ENCODE data around the gene ACTL9.
A peak's percentile ranks its signal among the peaks of the same experiment; 100 is the strongest.

The ACTL9 gene

GRCh38 chr19:8684001-8684902 is 14.3 kb downstream of the ACTL9 start:
- no peak for DNase-seq (ENCODE audit: low spot score)

- DNase-seq (ENCODE audit: low spot score): no peak
Measured at GRCh38 chr19:8682931-8683330, 15.7 kb downstream of the ACTL9 start.

GRCh38 chr19:8682472-8682871 is 16.1 kb downstream of the ACTL9 start:
- no peak for DNase-seq (ENCODE audit: low spot score)

GRCh38 chr19:8681345-8682029 is 17.1 kb downstream of the ACTL9 start:
- DNase-seq (ENCODE audit: low spot score): no peak

- no peak for DNase-seq (ENCODE audit: low spot score)
Measured at GRCh38 chr19:8680676-8681344, 17.8 kb downstream of the ACTL9 start.

GRCh38 chr19:8678244-8678807 is 20.3 kb downstream of the ACTL9 start:
- DNase-seq (ENCODE audit: low spot score): no peak

GRCh38 chr19:8675066-8675465 is 23.5 kb downstream of the ACTL9 start:
- DNase-seq (ENCODE audit: low spot score): no peak

GRCh38 chr19:8673276-8673891 is 25.2 kb downstream of the ACTL9 start:
- DNase-seq (ENCODE audit: low spot score): no peak

- no peak for DNase-seq (ENCODE audit: low spot score)
Measured at GRCh38 chr19:8666814-8667405, 31.7 kb downstream of the ACTL9 start.

GRCh38 chr19:8665468-8666213 is 33.0 kb downstream of the ACTL9 start:
- no peak for DNase-seq (ENCODE audit: low spot score)

GRCh38 chr19:8664671-8665057 is 33.9 kb downstream of the ACTL9 start:
- DNase-seq (ENCODE audit: low spot score): no peak

- peak; percentile 9 for DNase-seq (ENCODE audit: low spot score)
Measured at GRCh38 chr19:8663920-8664670, 34.5 kb downstream of the ACTL9 start.

GRCh38 chr19:8662263-8662662 is 36.3 kb downstream of the ACTL9 start:
- no peak for DNase-seq (ENCODE audit: low spot score)

- no peak for DNase-seq (ENCODE audit: low spot score)
Measured at GRCh38 chr19:8659905-8660304, 38.7 kb downstream of the ACTL9 start.

GRCh38 chr19:8657869-8658268 is 40.7 kb downstream of the ACTL9 start:
- DNase-seq (ENCODE audit: low spot score): no peak

- DNase-seq (ENCODE audit: low spot score): no peak
Measured at GRCh38 chr19:8655340-8655709, 43.3 kb downstream of the ACTL9 start.

- no peak for DNase-seq (ENCODE audit: low spot score)
Measured at GRCh38 chr19:8654591-8655339, 43.8 kb downstream of the ACTL9 start.

GRCh38 chr19:8648240-8648639 is 50.4 kb downstream of the ACTL9 start:
- DNase-seq (ENCODE audit: low spot score): no peak
